GM18526 (cell line): ENCODE measurements around the gene TIMM23.
A peak's percentile ranks its signal among the peaks of the same experiment; 100 is the strongest.

Experiments
- POLR2A ChIP-seq: IDR thresholded peaks from 3 replicates; pipeline ENCODE4 v1.6.1; 2011; ENCODE audit not compliant: insufficient read length; ENCODE audit errors: extremely low read depth

Gene TIMM23

DNA sequence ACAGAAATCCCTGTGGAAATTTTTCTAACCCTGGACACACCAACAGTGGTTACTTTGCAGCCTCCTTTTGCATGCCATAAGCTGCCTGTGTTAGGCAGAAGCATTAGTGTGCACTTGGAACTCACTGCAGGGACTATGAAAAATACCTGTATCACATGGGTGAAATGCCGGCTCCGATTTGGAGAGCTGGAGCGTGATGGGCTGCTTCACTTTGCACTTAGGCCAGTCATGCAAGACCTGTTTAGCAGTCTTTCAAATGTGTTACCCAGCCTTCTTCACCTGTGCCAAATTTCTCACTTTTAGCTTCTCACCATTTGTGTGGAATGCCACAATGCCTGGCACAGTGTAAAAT is 46.9 kb downstream of the TIMM23 start:
- TF ChIP-seq POLR2A: no peak

DNA sequence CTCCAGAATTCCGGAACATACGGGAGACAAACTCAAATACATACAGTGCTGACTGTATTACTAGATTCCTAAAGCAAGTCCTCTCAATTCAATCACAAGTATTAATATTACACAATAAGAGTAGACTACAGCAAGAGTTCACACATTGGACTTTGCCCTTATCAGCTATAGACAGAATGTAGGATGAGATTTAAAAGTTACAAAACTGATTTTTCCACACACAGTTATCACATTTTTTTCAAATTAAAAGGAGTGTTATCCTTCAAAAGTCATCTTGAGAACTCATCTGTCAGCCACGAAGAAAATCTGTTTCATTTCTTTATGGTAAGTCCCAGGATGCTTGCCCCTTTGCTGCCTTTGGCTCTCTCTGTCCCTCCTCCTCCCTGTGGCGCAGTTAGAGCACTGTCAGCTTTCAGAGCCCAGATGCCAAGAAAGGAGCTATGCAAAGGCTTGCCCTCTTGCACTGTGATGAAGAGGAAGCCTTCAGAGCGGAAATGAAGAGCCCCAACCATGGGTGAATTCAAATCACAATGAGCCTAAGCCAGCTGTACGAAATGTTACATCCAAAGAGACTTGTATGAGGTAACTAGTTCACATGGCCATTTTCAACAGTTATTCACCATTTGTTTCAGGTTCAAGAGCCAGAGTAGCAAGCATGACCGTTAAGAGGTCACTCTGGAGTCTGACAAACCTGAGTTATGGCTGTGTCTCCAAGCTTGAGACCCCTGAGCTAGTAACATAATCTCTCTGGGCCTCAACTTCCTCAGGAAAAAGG is 47.5 kb downstream of the TIMM23 start:
- TF ChIP-seq POLR2A: no peak

DNA sequence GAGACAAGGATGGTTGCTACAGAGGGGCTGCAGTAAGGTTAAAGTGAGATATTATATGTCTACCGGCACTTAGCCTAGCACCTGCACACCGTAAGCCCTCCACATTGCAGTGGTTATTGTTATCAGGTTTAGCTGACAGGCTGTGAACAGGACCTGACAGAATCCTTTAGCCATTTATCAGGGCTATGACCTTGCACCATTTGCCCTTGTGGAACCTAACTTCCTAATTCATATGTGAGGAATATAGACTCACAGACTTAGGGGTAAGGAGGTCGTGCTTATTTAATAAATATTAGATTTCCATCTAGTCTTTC is 48.0 kb downstream of the TIMM23 start:
- TF ChIP-seq POLR2A: no peak

DNA sequence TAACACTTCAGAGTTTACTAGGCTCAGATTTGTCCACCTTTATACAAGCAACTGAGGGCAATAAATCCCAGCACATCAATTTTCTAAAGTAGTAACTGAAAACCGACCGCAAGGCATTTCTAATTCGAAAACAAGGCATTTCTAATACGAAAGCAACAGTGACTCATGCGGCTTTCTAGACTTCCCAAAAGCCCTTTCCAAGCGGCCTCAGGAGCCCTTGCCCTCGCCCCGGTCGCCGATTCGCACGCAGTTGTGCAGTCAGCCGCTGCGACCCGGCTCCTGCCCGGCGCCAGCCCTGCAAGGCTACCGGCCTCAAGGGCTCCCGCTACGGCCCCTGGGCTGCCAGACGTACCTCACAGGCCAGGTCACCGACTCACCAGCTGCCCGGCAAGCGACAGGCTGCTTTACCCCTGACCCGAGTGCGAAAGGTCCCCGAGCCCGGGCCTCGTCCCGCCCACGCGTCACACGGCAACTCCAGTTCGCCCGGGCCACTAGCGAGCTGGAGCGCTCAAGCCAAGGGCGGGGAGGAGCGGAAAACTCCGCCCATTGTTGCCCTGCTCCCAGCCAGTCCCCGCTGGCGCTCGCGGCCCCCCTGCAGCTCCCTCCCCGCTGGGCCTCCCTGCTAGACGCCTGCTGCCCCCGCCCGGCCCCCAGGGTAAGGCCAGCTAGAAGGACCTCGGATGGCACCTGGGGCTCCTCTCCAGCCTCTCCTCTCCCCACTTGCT is 50.9 kb downstream of the TIMM23 start:
- TF ChIP-seq POLR2A: no peak

- TF ChIP-seq POLR2A: no peak
These were observed 52.7 kb downstream of the TIMM23 start for GRCh38 chr10:46024948-46025347.

DNA sequence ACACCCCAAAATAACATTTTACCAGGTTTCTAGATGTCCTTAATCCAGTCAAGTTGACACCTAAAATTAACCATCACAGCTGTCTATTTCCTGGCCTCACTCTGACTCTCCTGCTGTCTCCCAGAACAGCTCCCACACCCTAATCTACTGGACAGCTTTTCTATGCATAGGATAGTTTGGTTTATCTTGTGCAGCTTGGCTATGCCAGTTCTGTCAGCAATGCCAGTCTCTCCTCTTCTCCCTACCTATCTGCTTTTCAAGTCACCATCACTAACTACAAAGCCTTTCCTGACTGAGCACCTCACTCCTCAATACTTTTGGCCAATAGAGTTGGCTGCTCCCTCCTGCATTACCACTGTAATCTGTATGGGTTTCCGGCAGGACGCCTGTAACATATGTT is 53.1 kb downstream of the TIMM23 start:
- TF ChIP-seq POLR2A: no peak

- no peak for TF ChIP-seq POLR2A
These were observed 53.8 kb downstream of the TIMM23 start for GRCh38 chr10:46026106-46026505.

DNA sequence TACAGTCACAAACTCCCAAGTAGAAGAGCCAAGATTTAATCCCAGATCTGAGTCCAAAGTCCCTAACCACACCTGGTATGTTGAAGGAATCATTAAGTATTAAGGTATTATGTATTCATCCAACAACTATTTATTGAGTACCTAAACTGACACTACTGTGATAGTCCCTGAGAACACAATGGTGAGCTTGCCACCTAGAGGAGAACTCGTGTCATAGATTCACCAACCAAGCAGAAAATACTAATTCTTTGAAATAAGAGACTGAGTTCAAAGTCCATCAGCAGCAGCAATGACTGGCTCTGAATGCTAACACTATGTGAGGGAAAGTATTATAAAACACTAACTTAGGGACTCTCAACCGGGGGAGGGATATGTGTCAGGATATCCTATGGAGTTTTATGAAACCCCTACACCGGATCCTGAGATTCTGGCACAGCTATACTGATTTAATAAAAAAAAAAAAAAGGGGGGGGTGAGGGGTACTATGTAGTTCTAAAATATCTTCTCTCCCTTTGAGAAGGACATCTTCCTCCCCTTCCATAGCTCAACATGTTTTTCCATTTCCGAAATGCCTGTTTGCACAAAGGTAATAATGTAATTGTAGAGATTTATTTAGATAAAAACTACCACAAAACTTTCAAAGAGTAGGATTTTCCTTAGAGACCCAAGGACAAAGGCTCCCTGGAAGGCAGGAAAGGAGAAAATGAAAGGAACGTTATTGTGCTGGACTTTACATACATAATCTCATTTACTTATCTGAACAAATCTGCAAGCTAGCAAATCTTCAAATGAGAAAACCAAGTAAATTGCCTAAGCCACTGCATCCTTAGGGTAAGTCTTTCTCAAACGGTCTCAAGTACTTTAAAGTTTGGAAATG is 56.5 kb downstream of the TIMM23 start:
- TF ChIP-seq POLR2A: no peak

DNA sequence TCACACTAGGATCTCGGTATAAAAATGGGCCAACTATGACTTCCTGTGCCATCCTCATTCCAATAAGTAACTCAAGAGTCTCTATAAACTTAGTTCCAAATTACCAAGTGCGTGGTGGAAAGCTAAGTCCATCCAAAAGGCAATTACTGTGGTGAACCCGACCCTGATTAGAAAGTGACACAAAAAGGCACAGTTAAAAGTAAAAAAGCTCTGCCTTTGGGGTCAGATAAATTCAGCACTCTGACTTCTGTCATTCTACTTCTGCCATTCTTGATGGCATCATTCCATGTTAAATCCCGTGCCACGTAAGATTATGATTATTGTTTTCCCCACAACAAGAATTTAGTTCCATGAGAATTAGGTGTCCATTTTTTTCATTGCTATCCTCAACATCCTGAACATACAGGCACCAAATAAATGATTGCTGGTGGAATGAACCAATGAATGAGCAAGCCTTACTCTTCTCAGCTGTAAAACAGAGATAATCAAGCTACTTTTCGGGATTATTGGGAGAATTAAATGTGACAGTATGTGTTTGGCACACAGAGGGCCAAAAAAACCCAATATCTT is 57.3 kb downstream of the TIMM23 start:
- no peak for TF ChIP-seq POLR2A

GRCh38 chr10:46030091-46030937 is 58.0 kb downstream of the TIMM23 start, which contains the start of gene NCOA4:
Gene NCOA4, minus strand, starts transcription at chr10:46030623. Its CDS starts 13,943 bp downstream, at chr10:46016680.
- TF ChIP-seq POLR2A: peak; percentile 94

DNA sequence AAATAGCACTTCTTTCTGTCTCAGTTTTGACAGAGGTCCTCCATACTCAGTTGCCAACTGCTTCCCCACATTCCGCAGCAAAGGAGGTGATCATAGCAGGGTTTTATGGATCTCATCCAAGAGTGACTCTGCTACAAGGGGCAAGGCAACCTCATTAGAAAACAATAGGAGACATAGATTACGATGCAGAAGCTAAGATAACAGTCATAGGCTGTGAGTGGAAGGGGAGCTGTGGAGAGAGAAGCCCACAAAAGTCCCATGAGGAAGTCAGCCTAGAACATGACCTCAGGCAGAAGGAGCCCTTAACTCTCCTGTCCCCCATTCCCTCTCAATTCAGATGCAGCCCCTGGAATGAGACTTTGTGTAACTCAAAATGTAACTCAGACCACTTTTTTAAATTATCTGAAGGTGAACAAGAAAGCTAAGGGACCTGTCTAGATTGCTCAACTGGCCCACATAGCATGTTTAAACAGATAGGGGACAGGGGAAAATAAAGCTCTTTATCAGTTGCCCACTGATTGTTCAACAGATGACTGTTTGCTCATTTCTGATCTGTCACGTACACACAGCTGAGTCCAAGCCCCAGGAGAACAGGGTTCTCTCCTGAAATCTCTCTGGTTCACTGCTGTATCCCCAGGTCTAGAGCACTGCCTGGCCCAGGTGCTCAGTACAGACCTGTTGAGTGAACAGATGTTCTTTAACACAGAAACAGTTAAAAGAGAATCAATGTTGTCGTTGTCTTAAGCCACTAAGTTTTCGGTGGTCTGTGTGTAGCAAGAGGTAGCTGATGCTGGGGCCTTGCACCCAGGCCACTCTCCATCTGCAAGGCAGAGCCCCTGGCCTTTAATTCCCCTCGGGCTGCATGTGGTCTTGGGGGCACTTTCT is 59.6 kb downstream of the TIMM23 start:
- no peak for TF ChIP-seq POLR2A

DNA sequence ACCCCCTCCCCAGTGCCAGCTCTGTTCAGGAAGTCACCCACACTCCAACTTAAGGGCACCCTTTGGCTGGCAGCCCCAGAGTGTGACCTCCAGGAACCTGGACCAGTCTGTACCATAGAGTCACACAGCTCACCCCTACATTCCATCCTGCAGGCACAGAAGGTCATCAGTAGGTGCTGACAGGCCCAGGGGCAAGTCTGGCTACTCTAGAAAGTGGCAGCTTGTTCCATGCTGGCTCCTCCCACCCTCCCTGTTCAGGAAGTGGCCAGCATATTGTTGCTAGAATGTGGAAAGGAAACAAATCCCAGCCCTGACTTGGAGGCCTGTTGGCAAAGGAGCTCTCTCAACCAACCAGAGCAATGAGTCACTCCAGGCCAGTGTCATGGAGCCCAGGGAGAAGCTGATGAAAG is 61.3 kb downstream of the TIMM23 start:
- TF ChIP-seq POLR2A: no peak
